Endothelial cell (in vitro differentiated cells): ENCODE measurements around the gene HDDC3. TPM values are rescaled to one million over a fixed set of nuclear protein-coding genes. Genes with fewer than 3 reads are reported as not detected.
"Not testable (repeated sequence)": the region's sequence is repeated elsewhere in the genome, so short reads cannot be mapped to it uniquely, and the experiment has no call there.

Source experiments
- DNase-seq: peaks from one replicate; pipeline ENCODE4 v3.0.0; 2021; ENCODE audit warnings: low spot score
- H3K27ac Mint-ChIP-seq: one replicate; pipeline ENCODE4 v1.8.0; 2021; ENCODE audit warnings: mixed read lengths, inconsistent platforms; ENCODE audit not compliant: unreplicated experiment
- H3K27me3 Mint-ChIP-seq: one replicate; pipeline ENCODE4 v1.8.0; 2021; ENCODE audit warnings: mild to moderate bottlenecking, moderate library complexity, mixed read lengths, inconsistent platforms; ENCODE audit not compliant: unreplicated experiment
- H3K36me3 Mint-ChIP-seq: one replicate; pipeline ENCODE4 v1.8.0; 2021; ENCODE audit warnings: mild to moderate bottlenecking, low read depth, mixed read lengths, inconsistent platforms; ENCODE audit not compliant: unreplicated experiment
- H3K4me1 Mint-ChIP-seq: one replicate; pipeline ENCODE4 v1.8.0; 2021; ENCODE audit warnings: mild to moderate bottlenecking, mixed read lengths, inconsistent platforms; ENCODE audit not compliant: unreplicated experiment
- H3K4me3 Mint-ChIP-seq: one replicate; pipeline ENCODE4 v1.8.0; 2021; ENCODE audit warnings: mild to moderate bottlenecking, mixed read lengths, inconsistent platforms; ENCODE audit not compliant: unreplicated experiment
- H3K9me3 Mint-ChIP-seq: one replicate; pipeline ENCODE4 v1.8.0; 2021; ENCODE audit warnings: mixed read lengths, inconsistent platforms; ENCODE audit not compliant: unreplicated experiment
- total RNA-seq: library from RNA; stranded (reverse); fragmentation: NEBNext Ultra II Directional; extraction: Animal tissue kit (Norgen Biotek cat#: 25700); gene quantifications from one replicate; pipeline ENCODE4 v1.2.1, GENCODE V29; 2021; ENCODE audit not compliant: unreplicated experiment
- TF ChIP-seq, protein P1 (sequence below): fragments of 200-600 bp; sonication (generic); IDR thresholded peaks from one replicate; pipeline ENCODE4 v1.5.0; 2021; ENCODE audit warnings: antibody characterized with exemption; ENCODE audit not compliant: unreplicated experiment

HDDC3 gene
- total RNA-seq, 1 donor from 2014 or later, result 14.5 TPM

DNA sequence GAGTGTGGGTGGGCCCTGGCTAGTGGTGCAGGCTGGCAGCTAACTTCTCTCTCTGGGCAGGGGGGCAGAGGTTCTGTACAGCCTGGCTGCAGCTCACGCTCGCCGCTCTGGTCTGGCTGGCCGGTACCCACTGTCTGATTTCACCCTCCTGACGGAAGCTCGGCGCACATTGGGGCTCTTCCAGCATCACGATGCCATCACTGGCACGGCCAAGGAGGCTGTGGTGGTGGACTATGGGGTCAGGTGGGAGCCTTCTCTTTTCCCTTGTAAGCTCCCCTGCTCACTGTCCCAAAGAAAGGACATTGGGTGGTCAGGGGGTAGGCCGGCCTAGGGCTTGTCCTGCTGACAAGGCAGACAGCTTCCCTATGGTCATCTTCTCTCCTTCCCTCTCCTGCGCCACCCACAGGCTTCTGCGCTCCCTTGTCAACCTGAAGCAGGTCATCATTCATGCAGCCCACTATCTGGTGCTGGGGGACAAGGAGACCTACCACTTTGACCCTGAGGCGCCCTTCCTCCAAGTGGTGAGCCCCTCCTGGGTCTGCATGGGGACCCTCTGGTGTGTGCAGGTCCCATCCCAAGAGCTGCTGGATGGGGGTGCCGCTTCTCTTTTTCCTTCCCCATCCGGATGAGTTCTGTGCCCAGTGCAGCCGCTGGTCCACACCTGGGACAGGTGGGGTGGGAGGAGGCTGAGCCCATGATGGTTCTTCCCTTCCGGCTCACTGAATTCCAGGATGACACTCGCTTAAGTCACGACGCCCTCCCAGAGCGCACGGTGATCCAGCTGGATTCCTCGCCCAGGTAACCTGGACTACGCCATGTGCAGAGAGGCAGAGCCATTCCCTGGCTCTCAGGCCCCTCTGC is 21.7 kb downstream of the HDDC3 start:
- H3K36me3 Mint-ChIP-seq, result peaks cover 31% of the 10 kb centered on the region

DNA sequence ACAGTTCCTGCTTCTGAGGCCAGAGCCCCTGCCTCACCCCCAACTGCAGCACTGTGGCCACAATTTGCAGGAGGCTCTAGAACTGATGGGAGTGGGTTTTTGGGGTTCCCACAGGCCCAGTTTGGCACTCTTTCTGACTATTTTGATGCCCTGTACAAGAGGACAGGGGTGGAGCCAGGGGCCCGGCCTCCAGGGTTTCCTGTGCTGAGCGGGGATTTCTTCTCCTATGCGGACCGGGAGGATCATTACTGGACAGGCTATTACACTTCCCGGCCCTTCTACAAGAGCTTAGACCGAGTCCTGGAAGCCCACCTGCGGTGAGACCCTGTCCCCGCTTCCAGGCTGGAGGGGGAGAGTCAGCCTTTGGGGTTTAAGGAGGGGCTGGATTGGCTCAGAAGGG is 22.4 kb downstream of the HDDC3 start:
- H3K27ac Mint-ChIP-seq, result no peak overlapping the region
- H3K27me3 Mint-ChIP-seq, result peaks cover 5% of the 10 kb centered on the region
- TF ChIP-seq, protein P1, sequence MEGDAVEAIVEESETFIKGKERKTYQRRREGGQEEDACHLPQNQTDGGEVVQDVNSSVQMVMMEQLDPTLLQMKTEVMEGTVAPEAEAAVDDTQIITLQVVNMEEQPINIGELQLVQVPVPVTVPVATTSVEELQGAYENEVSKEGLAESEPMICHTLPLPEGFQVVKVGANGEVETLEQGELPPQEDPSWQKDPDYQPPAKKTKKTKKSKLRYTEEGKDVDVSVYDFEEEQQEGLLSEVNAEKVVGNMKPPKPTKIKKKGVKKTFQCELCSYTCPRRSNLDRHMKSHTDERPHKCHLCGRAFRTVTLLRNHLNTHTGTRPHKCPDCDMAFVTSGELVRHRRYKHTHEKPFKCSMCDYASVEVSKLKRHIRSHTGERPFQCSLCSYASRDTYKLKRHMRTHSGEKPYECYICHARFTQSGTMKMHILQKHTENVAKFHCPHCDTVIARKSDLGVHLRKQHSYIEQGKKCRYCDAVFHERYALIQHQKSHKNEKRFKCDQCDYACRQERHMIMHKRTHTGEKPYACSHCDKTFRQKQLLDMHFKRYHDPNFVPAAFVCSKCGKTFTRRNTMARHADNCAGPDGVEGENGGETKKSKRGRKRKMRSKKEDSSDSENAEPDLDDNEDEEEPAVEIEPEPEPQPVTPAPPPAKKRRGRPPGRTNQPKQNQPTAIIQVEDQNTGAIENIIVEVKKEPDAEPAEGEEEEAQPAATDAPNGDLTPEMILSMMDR, result no peak
- H3K9me3 Mint-ChIP-seq, result no peaks in the 10 kb centered on the region
- no peak for DNase-seq
- H3K36me3 Mint-ChIP-seq, result peaks cover 29% of the 10 kb centered on the region
- no peak overlapping the region for H3K4me3 Mint-ChIP-seq
- H3K4me1 Mint-ChIP-seq, result no peaks in the 10 kb centered on the region

More for the DNA sequence above, 21.7 kb downstream of the HDDC3 start:
- TF ChIP-seq, protein P1, result no peak
- no peaks in the 10 kb centered on the region for H3K9me3 Mint-ChIP-seq
- no peak for DNase-seq
- no peak overlapping the region for H3K4me3 Mint-ChIP-seq
- H3K27ac Mint-ChIP-seq, result no peak overlapping the region
- peaks cover 5% of the 10 kb centered on the region for H3K27me3 Mint-ChIP-seq
- H3K4me1 Mint-ChIP-seq, result no peaks in the 10 kb centered on the region

DNA sequence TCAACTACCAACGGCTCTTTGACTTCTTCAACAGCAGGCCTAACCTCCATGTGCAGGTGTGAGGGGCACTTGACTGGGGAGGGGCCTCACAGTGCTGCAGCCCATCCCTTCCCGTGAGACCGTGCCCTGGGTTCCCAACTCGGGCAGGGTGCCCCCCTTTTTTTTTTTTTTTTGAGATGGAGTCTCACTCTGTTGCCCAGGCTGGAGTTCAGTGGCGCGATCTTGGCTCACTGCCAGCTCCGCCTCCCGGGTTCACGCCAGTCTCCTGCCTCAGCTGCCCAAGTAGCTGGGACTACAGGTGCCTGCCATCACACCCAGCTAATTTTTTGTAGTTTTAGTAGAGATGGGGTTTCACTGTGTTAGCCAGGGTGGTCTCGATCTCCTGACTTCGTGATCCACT is 22.9 kb downstream of the HDDC3 start:
- DNase-seq, H3K4me1 Mint-ChIP-seq, H3K27ac Mint-ChIP-seq, H3K9me3 Mint-ChIP-seq, H3K4me3 Mint-ChIP-seq, H3K27me3 Mint-ChIP-seq: not testable (repeated sequence)
- peaks cover 28% of the 10 kb centered on the region for H3K36me3 Mint-ChIP-seq

DNA sequence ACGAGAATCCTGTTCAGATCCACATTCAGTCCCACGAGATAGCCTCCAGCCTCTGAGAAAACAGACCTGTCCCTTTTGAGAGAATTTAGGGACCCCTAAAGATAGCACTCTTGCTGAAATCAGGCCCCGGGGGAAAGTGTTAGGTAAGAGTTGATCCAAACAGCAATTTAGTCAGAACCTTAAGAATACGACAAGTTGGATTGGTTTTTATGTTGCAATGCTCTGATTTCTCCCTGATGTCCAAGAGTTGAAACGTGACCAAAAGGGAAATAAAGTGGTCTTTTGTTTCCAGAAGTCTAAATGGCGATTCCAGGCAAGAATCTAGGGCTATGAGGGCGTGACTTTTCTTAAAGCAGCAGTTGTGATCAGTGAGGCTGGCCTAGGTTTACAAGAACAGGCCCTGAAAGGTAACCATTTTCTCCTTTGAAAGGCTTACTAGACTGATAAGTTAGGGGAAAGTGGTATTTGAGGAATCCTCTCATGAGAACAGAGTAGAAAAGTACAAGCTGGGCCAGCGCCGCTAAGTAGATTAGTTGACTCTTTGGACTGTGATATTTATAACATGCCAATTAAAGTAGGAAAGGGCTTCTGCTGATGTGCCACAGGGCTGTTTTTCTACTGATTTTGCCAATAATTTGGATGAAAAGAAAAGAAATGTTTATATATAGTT is 24.4 kb downstream of the HDDC3 start:
- H3K4me3 Mint-ChIP-seq, result no peak overlapping the region
- H3K4me1 Mint-ChIP-seq, result no peaks in the 10 kb centered on the region
- no peak overlapping the region for H3K27ac Mint-ChIP-seq
- peaks cover 5% of the 10 kb centered on the region for H3K27me3 Mint-ChIP-seq
- TF ChIP-seq, protein P1, result no peak
- H3K36me3 Mint-ChIP-seq, result peaks cover 20% of the 10 kb centered on the region
- no peak for DNase-seq
- no peaks in the 10 kb centered on the region for H3K9me3 Mint-ChIP-seq

DNA sequence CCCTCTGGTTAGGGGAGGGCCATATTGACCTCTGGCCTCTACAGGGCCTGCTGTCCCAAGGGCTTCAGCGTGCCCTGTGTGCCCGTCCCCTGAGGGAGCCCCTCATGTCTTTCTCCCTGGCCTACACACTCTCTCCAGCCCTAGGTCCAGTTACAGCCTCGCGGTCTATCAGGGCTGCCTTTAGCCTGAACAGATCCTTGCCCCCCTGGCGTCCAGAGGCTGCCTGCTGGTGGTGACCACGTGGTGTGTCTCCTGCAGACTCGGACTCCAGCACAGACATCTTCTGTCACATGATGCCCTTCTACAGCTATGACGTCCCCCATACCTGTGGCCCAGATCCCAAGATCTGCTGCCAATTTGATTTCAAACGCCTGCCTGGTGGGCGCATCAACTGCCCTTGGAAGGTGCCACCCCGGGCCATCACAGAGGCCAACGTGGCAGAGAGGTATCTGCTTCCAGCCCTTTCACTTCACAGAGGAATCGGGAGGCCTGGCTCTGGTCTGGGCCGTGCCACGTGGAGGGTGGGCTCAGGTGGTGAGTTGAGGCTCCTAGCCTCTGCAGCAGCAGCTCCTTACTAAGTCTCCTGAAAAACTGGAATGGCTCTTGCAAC is 25.2 kb downstream of the HDDC3 start:
- no peak overlapping the region for H3K27ac Mint-ChIP-seq
- no peaks in the 10 kb centered on the region for H3K9me3 Mint-ChIP-seq
- peaks cover under 1% of the 10 kb centered on the region for H3K4me1 Mint-ChIP-seq
- H3K27me3 Mint-ChIP-seq, result peaks cover 5% of the 10 kb centered on the region
- H3K36me3 Mint-ChIP-seq, result peaks cover 20% of the 10 kb centered on the region
- no peak for DNase-seq
- no peak overlapping the region for H3K4me3 Mint-ChIP-seq
- TF ChIP-seq, protein P1, result no peak
